GM18909 (cell line): ENCODE data around the gene TXNDC15.
"Not testable (repeated sequence)": the region's sequence is repeated elsewhere in the genome, so short reads cannot be mapped to it uniquely, and the experiment has no call there.

Source experiments
- ATAC-seq: cut with Tn5 transposase; IDR thresholded peaks from one replicate; pipeline ENCODE4 v1.9.1; 2021; ENCODE audit warnings: mild to moderate bottlenecking; ENCODE audit not compliant: unreplicated experiment, poor library complexity

TXNDC15 gene

DNA sequence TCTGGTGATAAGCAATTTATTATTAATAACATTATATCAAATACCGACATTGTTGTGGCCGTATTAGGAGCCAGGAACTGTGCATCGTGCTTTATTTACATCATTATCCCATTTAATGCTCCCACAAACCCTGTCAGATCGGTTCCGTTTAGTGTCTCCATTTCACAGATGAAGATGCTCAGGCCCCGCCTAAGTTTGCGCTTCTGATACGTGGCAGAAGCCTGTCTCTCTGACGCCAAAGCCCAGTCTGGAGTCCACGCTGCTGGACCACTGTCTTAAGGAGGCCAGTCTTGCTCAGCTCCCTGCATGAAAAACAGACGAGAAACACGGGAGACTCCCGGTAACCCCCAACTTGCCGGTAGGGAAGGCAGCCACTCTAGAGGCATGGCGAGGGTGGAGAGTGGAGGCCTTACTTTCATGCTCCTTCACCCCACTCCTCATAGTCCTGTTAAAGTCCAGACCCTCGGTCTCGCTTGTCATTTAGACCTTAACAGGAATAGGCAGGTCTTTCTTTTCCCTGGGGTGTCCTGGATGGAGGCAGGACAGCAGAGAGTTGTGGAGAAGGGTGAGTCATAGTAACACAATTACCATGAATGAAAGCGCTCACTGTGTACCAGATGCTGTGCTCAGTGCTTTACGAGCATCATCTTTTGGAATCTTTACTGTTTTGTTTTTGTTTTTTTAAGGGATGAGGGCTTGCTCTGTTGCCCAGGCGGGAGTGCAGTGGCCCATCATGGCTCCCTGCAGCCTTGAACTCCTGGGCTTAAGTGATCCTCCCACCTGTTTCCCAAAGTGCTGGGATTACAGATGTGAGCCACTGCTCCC lies 872 bp downstream of the TXNDC15 start:
- peak; percentile 33 for ATAC-seq

DNA sequence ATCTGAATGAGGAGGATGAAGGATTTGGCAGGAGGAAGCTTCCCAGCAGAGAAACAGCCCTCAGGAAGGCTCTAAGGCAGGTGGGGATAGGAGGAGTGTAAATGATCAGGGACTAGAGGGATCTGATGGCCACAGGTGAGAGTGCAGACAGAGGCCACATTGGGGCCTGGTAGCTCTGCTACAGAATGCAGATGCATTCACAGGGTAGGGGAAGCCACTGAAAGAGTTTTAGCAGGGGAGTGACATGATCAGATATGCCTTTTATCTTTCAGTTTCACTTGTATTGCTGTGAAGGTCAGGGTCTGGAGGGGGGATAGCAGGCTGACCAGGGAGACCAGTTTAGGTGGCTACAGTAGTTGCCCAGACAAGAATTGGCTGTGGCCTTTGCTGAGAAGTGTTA lies 3.0 kb downstream of the TXNDC15 start:
- peak; percentile 35 for ATAC-seq

DNA sequence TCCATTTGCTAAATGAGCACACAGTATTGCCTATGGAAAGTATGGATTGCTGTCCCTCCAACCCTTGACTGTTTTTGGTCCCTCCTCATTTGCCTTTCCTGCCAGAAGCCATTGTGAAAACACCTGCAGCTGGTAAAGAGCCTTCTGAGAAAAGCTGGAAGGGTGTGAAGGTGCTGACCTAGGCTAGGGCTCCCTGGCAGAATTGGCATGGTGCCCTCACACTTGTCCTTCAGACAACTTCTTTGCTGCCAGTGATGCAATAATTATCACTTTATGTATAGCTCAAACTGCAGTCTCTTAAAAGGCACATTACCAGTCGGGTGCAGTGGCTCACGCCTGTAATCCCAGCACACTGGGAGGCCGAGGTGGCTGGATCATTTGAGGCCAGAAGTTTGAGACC lies 4.2 kb downstream of the TXNDC15 start:
- ATAC-seq, result no peak

DNA sequence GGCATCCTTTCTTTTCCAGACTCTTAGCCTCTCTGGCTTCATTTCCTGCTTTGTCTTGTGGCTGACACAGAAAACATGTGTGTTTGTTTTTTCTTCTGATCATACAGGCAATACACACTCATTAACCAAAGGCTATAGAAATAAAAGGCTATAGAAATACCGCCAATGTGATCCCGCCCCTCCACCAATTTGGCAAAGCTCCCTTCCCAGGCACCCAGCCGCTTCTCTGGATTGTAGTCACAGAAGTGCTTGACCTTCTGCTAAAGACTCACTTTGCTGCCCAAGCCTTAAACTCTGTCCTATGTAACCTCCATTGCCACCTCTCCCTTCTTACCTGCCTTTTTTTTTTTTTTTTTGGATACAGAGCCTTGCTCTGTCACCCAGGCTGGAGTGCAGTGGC lies 5.3 kb downstream of the TXNDC15 start:
- ATAC-seq, result no peak

DNA sequence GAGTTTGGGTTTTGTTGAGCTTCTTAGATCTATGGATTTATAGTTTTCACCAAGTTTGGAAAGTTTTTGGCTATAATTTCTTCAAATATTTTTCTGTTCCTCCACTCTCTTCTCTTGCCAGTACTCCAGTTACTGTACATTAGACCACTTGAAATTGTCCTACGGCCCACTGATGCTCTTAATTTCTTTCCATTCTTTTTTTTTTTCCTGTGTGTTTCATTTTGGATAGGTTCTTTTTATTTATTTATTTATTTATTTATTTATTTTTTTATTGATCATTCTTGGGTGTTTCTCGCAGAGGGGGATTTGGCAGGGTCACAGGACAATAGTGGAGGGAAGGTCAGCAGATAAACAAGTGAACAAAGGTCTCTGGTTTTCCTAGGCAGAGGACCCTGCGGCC lies 6.8 kb downstream of the TXNDC15 start:
- not testable (repeated sequence) for ATAC-seq

DNA sequence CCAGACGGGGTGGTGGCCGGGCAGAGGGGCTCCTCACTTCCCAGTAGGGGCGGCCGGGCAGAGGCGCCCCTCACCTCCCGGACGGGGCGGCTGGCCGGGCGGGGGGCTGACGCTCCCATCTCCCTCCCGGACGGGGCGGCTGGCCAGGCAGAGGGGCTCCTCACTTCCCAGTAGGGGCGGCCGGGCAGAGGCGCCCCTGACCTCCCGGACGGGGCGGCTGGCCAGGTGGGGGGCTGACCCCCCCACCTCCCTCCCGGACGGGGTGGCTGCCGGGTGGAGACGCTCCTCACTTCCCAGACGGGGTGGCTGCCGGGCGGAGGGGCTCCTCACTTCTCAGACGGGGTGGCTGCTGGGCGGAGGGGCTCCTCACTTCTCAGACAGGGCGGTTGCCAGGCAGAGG lies 7.5 kb downstream of the TXNDC15 start:
- not testable (repeated sequence) for ATAC-seq

DNA sequence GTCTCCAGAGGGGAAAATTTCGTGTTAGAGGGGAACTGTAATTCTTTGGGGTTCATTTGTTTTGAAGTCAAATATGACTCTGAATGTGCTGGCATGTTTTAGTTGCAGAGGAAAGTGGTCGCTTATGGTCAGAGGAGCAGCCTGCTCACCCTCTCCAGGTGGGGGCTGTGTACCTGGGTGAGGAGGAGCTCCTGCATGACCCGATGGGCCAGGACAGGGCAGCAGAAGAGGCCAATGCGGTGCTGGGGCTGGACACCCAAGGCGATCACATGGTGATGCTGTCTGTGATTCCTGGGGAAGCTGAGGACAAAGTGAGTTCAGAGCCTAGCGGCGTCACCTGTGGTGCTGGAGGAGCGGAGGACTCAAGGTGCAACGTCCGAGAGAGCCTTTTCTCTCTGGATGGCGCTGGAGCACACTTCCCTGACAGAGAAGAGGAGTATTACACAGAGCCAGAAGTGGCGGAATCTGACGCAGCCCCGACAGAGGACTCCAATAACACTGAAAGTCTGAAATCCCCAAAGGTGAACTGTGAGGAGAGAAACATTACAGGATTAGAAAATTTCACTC lies 13.5 kb downstream of the TXNDC15 start:
- no peak for ATAC-seq

DNA sequence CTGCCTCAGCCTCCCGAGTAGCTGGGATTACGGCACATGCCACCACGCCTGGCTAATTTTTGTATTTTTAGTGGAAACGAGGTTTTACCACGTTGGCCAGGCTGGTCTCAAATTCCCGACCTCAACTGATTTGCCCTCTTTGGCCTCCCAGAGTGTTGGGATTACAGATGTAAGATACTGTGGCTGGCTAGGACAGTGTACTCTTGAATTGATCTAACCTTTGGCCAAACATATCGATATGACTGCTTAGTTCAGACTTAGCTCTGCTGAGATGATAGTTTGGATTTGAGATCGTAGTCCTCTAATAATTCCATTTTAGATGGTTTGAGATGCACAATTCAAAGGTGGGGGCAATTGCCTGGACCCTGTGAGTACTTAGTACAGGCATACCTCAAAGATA lies 15.2 kb downstream of the TXNDC15 start:
- ATAC-seq, result no peak

DNA sequence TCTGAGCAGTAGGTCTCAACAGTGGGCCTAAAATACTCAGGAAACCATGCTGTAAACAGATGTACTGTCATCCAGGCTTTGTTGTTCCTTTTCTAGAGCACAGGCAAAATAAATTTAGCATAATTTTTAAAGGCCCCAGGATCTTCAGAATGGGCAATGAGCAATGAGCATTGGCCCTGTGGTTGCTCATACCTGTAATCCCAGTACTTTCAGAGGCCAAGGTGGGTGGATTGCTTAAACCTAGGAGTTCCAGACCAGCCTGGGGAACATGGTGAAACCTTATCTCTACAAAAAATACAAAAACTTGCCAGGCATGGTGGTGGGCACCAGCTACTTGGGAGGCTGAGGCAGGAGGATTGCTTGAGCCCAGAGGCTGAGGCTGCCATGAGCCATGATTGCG lies 17.3 kb downstream of the TXNDC15 start:
- ATAC-seq, result no peak

DNA sequence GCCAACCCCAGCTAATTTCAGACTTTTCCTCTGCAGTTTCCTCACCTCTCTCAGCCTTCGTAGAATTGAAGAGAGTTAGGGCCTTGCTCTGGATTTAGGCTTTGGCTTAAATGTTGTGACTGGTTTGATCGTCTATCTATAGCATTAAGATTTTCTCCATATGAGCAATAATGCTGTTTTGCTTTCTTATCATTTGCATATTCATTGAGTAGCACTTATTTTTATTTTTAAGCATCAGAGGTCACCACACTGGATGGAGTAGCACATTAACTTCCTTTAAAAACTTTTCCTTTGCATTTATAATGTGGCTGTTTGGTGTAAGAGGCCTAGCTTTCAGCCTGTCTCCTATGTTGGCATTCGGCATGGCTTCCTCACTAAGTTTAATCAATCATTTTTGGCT lies 18.1 kb downstream of the TXNDC15 start:
- no peak for ATAC-seq

DNA sequence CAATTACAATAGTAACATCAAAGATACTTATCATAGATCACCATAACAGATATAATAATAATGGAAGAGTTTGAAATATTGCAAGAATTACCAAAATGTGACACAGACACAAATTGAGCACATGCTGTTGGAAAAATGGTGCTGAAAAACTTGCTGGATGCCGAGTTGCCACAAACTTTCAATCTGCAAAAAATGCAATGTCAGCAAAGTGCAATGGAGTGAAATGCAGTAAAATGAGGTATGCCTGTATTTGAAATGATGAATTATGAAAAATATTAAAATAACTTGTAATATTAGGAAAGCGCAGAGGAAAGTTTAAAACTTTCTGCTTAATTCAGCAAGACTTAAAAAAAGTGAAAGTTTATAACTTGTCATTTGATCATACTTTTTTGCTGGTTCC lies 18.8 kb downstream of the TXNDC15 start:
- no peak for ATAC-seq

DNA sequence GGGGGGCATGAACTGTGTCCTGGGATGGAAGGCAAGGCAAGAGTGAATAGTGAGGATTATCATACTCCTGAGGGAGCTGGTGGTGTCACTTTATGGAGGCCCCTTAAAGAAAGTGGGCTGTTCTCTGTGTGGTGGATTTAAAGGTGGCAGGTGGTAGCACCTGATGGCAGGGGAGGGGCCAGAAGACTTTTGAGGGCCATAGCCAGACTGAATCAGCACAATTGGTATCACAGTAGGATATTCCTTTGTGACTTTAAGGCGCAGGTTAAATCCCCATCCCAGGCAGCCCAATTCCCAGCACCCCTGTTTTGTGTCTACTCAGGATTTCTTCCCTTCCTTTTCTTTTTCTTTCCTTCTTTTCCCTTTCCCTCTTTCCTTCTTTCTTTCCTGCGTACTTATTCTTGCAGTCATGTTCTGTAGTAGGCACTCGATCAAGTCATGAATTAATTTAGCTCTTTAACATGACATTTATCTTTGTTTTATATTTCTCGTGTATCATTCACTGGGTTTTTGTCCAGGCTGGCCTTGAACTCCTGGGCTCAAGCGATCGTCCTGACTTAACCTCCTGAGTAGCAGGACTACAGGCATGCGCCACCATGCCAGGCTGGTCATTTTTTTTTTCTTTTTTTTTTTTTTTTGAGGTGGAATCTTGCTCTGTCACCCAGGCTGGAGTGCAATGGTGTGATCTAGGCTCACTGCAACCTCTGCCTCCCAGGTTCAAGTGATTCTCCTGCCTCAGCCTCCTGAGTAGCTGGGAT lies 19.8 kb downstream of the TXNDC15 start:
- no peak for ATAC-seq

DNA sequence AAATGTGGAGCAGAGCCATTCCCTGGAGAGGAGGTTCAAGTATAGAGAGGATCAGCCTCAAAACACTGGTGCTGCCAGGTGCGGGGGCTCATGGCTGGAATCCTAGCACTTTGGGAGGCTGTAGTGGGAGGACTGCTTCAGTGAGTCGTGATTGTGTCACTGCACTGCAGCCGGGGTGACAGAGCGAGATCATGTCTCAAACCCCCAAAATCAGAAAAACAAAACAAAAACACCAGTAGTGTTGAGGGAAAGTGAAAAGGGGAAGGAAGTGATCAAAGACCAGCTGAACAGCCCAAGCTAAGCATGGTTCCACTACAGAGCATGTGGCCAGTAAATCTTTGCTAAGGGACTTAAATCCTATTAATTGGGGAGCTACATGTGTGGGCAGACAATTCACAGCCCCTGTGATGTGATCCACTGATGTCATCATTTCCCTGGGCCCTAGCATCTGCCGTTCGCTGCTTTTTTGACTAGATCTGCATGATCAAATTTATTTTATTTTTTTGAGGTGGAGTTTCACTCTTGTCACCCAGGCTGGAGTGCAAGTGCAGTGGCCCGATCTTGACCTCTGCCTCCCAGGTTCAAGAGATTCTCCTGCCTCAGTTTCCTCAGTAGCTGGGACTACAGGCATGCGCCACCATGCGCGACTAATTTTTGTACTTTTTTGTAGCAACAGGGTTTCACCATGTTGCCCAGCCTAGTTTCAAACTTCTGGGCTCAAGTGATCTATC lies 28.1 kb downstream of the TXNDC15 start:
- no peak for ATAC-seq

DNA sequence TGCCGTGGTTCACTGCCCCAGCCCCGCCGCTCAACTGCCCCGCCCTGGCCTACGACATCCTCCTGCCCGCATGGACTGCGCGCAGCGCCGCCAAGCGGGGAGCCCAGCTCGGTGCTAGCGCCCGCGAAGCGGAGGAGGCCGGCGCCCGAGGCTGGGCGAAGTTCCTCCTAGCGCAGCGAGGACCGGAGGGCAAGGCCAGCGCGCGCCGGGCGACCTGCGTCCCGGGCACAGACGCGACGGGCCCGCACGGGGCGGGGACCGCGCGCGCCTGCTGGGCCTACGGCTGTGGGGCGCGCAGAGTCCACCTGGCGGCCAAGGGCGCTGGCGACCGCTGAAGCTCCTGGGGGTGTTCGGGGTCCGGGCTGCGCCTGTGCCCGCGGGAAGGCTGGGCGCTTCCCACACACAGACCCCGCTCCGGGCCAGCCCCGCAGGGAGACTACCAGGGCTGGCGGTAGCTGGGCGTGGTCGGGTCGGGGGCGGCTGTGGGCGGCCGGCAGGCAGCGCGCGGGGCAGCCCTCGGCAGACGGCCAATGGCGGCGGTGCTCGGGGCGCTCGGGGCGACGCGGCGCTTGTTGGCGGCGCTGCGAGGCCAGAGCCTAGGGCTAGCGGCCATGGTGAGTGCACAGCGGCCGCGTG lies 30.6 kb downstream of the TXNDC15 start, which contains the start of gene PCBD2:
Gene PCBD2, plus strand, starts transcription at position 522 of the 636 bp plus-strand sequence. Its CDS starts 9 bp downstream, at position 531.
- peak; percentile 85 for ATAC-seq

DNA sequence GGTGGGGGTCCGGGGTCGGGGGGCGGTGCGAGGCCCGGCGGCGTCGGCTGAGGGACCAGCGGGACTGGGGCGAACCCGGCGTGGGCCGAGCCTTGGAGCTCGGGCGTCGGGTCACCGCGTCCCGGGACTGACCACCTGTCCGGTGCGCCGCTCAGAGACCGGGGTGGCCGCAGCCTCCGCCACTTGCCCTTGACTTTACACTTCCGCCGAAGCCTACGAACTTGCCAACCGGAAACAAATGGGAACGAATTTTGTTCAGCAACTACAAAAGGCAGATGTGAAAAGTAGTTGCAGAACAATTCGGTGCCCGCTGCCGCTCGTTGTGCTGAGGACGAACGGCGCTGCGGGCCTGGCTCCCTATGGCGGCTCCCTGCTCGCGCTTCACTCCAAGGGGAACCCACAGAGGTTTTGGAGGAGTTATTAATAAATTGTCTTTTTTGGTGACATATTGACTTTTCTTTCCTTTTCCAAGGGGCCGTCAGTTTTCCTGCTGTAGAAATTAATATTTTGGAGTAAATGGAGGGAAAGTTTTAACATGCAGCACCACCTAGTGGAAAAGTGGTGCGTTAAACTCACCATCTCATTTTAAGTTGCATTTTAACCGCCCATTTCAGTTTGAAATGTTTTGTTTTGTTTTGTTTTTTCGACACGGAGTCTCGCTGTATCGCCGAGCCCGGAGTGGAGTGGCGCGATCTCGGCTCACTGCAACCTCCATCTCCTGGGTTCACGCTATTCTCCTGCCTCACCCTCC lies 31.2 kb downstream of the TXNDC15 start:
- peak; percentile 31 for ATAC-seq

DNA sequence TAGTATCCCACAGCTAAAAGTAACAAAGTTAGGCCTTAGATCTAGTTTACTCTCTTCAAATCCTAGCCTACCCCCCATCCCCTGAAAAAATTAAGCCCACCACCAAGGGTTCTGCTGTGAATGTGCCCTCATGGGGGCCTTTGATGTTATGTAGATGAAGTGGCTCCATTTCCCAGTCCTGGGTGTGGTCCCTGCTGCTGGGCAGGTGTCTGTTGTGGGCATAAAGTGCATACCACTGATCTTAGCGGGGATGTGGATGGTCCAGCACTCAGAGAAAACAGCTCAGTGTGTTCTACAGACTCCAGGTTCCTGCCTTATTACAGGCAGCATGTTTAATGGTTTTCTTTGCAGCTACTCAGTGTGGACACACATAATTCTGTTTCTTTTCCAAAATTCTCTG lies 32.6 kb downstream of the TXNDC15 start:
- no peak for ATAC-seq

DNA sequence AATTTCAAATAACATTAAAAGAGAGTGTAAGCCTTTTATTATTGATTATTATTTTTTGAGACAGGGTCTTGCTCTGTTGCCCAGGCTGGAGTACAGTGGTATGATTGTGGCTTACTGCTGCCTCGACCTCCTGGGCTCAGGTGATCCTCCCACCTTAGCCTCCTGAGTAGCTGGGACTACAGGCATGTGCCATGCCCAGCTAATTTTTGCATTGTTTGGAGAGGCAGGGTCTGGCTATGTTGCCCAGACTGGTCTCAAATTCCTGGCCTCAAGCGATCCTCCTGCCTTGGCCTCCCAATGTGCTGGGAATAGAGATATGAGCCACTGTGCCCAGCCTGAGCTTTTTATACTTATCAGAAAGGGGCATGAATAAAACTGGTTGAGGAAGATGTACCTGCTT lies 36.6 kb downstream of the TXNDC15 start:
- not testable (repeated sequence) for ATAC-seq

DNA sequence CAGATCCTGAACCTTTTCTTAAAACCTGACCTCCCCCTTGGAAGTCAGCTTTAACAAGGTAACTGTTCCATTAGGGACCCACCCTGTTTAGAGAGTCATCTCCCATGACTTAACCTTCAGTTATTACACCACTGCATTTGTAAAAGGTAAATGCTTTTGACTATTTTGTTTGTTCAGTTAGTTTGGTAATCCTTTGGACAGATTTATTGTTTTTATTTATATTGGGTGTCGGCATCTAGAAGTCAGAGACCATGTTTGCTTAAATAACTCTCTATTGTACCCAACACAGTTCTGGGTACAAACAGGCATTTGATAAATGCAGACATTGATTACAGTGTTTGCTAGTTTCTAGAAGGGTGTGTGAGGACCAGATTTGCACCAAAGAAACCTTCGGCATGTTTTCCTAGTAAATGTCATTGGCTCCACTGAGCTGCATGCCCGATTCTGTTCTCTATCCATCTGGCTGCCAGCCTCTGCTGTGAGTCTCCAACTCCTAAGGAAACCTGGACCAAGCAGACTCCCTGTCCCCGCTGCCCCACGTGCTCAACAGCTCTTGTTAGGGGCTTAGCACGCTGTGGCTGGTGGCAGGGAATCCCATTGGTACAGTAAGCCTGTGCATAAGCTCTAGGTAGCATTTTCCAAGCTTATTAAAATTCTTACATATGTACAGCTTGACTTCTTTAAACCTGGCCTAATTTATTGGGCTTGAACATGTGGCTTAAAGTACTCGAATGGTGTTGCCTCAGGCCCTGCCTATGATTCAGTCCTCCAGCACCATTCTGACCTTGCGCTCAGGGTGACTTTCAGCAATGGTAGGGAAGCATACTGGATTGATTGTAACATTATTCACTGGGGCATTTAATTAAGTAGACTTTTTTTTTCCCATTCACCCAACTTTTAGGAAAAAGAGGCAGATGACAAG lies 37.4 kb downstream of the TXNDC15 start:
- ATAC-seq, result no peak
